NCI-H146 treated with DMSO at 0.1 percent for 48 hours (cell line): ENCODE results near the gene LEFTY2.
A peak's percentile ranks its signal among the peaks of the same experiment; 100 is the strongest.
"Not testable (repeated sequence)": the region's sequence is repeated elsewhere in the genome, so short reads cannot be mapped to it uniquely, and the experiment has no call there.

Experiments used
- DNase-seq: peaks from one replicate; lab custom pipeline; 2025; ENCODE audit not compliant: unreplicated experiment; lab: John Stamatoyannopoulos, UW

The LEFTY2 gene

DNA sequence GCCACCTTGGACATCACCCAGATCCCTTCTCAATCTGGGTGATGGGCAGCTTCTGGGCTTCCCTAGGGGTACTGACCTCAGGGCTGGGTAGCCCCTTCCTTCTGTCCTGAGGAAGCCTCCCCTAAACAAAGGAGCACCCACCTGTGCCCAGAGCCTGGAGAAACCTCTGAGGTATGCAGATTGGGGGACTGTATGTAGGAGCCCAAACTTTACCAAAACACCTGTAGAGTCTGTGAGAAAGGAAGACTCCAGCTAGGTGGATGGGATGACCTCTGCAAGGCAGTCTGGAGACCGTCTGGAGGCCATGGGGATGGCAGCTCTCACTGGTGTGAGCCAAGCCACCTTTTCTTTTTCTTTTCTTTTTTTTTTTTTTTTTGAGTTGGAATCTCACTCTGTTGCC, 13.7 kb upstream of the LEFTY2 start:
- DNase-seq = no peak

DNA sequence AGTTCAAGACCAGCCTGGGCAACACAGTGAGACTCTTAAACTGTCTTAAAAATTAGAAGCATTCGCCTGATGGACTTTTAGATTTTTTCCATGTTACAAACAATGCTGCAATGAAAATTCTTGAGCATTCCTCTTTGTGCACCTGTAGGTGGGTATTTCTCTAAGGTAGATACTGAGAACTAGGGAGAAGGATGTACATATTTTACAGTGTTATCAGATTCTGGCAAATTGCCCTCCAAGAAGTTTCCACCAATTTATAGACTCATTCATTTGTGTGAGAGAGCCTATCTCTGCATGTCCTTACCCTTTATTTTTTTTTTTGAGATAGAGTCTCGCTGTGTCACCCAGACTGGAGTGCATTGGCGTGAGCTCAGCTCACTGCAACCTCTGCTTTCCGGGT, 12.3 kb upstream of the LEFTY2 start:
- DNase-seq = no peak

DNA sequence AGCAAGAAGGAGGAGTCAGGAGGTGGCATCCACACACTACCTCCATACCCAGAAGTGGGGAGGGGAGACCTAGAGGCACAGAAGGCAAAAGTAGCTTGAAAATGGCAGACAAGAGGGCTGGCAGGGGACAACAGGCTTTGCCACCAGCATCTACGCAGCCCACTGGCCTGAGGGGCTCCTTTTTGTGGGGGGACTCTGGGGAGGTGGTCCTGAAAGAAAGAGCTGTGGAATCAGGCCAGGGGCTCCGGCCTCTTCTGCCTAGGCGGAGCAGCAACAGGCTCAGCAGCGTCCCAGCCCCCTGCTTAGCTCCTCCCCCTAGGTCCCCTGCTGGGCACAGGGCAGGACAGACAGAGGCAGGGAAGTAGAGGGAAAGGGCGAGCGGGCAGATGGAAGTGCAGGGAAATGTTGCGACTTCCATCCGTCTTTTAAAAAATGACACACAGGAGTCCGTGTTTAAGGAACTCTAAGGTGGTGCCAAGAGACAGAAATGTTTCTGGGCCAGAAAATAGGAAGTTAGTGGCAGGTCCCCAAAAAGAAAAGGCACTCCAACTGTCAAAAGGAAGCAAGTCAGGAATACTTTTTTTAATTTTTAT, 10.0 kb upstream of the LEFTY2 start:
- no peak for DNase-seq

DNA sequence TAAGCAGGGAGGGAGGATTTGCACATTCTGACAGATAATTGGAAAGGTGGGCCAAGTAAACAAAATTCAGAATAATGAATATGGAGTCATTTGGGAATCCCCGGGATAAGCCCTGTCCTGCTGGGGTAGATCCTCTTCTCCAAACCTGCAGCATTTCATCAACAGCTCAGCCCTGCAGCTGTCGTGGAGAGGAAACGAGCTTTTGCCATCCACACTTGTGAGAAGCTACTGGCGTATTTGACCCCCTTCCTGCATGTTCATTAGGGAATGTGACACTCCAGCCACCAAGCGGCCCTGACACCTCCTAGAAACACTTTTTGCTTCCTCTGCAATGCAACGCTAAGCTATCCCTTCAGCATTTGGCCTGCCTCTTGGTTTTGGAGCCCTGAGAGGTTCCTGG, 8.0 kb upstream of the LEFTY2 start:
- no peak for DNase-seq

DNA sequence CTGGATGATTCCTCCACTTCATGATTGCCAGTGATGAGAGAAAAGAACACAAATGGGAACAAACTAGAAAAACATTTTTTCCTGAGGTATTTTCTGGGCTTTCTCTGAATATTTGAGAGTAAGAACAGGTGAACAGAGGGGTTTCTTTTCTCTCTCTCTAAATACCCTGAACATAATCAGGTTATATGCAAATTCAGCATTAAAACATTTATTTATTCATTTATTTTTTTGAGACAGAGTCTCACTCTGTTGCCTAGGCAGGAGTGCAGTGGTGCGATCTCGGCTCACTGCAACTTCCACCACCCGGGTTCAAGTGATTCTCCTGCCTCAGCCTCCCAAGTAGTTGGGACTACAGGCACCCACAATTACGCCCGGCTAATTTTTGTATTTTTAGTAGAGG, 5.8 kb upstream of the LEFTY2 start:
- DNase-seq = no peak

DNA sequence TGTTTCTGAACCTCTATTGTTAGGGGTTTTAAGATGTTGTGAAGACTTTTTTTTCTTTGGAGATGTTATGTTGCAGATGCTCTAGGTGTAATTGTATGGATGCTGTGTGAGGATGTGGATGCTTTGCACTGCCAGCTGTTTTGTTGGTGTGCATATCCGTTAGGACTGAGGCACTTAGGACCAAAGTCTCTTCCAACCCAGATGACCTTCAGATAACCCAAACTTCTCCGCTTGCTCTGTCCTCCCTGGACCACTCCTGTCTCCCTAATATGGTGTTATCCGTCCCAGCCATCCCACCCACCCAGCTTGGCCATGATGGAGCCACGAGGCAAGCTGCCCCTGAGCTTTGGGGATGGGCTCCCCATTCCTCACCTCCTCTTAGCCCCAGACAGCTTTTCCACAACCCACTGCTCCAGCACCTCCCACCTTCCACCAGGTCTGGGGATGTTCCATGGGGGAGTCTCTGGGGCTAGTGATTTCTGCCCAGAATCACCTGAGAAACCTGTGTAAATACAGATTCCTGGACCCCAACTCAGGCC, 5.1 kb upstream of the LEFTY2 start:
- DNase-seq = no peak

DNA sequence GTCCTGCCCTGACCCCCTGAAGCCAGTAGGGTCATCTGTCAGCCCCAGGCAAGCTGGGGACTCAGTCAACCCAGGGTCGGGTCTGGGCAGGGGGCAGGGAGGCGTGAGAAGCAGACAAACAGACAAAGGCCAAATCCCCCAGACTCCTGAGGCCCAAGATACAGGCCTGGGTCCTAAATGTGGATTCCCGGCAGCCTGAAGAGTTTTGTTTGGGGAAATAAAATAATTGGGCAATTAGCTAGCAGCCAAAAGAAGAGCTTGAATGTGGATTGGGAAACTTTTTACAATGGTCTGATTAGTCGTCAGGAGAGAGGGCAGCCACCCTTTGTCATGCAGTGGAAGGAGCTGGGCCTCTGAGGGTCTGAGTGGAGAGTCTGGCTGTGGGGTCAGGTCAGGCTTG, 4.5 kb upstream of the LEFTY2 start:
- no peak for DNase-seq

DNA sequence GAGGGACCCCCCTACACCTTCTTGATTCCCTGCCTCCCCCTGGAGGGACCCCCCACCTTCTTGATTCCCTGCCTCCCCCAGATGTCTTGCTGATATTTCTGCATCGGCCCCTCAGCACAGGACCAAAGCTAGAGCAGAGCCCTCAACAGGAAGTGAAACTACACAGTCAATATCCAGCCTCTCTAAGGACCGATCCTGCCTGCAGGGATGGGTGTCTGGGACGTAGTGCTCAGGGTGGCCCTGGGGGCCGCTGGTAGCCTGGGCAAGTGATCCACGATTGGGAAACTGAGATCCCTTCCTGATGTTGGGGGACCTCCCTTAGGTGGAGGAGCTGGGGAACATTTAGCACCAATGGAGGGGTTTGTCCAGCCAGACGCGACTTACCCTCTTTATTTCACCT, 3.9 kb upstream of the LEFTY2 start:
- DNase-seq = no peak

DNA sequence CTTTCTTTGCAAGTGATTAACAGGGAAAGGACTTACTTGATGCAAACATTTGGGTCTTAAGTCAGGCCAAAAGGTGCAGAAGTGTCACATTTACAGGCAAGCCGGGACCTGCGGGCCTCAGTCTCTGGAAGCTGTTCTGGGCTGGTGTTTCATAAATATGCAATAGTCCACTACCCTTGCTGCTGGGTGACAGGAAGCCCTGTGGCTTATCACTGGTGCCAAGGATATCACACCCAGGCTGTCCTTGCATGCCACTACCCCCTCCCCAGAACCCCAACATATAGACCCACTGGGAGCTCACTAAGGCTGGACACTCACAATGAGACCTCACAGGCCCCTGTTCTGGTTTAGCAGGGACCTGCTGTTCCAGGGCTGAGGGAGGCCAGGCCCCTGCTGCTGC, 3.4 kb upstream of the LEFTY2 start:
- DNase-seq = no peak

DNA sequence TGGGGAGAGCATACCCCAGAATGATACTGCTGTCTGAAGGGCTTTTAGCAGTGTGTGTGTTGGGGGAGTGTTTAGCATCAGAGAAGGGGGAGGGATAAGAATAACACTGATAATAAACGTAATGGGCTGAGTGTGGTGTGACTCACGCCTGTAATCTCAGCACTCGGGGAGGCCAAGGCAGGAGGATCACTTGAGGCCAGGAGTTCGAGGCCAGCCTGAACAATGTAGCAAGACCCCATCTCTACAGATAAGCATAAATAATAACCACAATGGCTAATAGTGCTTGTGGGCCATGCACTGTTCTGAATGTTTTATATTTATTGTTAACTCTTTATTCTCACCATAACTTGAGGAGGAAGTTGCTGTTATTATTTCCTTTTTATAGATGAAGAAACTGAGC, 2.6 kb upstream of the LEFTY2 start:
- no peak for DNase-seq

DNA sequence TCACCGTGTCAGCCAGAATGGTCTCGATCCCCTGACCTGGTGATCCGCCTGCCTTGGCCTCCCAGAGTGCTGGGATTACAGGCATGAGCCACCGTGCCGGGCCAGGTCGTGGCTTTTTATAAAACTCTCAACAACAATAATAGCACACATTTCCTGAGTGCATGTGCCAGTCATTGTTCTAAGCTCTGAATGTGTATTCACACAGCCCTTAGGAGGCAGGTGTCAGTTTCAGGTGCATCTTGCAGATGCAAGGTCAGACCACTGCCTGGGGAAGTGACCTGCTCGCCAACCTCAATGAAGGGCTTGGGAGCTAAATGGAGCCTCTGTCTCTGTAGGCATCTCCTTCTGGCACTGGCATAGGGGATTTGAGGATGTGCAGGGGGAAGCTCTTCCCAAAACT, 1.6 kb upstream of the LEFTY2 start:
- peak; percentile 31 for DNase-seq

DNA sequence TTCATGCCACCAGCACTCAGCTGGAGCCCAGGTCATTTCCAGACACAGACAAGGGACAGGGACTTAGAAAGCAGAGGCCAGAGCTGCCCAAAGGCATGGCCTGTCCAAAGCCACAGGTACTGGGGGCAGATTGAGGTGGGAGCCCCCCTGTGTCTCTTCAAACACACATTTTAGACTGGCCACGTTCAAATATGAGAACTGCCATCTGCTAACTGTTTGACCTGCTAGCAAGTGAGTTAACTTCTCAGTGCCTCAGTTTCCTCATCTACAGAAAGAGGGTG, 862 bp upstream of the LEFTY2 start:
- DNase-seq = no peak

DNA sequence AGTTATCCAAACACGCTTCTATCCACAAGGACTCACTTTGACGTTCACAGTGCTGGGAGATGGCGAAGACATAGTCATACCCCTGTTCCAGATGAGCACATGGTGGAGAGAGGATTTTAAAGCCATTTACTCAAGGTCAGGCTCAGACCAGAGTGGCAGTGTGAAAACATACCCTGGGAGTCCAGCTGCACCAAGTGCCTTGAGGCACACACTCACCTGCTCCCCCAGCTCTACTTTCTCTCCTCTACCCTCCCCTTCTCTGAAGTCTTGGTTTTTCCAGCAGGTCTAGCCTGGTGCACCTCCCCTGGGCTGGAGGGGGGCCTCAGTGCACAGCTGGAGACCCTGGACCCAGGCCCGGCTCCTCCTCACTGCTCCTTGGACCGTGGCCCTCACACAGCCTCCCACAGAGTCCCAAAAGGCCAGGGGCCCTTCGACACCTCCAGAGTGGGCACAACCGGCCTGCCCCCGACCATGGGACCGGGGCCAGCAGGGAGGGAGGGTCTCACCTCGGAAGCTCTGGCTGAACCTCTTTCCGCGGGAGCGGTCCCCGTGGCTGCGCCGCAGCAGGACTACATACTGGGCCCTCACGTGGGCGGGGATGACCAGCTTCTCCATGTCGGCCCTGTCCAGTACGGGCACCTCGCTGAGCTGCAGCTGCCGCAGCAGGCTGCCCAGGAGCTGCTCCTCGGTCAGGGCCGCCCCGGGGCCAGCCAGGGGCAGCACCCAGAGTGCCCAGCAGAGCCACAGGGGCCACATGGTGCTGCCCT, 452 bp downstream of the LEFTY2 start:
- DNase-seq = no peak

DNA sequence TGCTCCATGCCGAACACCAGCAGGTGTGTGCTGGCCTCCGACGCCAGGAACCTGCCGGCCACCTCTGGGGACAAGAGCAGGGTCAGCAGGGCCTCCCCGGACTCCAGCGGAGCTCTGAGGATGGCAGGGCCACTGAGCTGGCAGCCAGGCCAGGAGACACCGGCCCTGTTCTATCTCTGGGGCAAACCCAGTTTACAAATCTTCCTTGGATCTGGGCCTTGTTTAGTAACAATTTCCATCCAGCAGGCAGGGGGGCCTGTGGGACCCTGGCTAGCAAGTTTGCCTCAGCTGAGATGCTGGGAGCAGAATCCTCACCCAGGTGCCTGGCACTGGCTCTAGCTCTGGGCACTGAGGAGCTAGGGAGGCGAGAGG, 1.1 kb downstream of the LEFTY2 start:
- not testable (repeated sequence) for DNase-seq

DNA sequence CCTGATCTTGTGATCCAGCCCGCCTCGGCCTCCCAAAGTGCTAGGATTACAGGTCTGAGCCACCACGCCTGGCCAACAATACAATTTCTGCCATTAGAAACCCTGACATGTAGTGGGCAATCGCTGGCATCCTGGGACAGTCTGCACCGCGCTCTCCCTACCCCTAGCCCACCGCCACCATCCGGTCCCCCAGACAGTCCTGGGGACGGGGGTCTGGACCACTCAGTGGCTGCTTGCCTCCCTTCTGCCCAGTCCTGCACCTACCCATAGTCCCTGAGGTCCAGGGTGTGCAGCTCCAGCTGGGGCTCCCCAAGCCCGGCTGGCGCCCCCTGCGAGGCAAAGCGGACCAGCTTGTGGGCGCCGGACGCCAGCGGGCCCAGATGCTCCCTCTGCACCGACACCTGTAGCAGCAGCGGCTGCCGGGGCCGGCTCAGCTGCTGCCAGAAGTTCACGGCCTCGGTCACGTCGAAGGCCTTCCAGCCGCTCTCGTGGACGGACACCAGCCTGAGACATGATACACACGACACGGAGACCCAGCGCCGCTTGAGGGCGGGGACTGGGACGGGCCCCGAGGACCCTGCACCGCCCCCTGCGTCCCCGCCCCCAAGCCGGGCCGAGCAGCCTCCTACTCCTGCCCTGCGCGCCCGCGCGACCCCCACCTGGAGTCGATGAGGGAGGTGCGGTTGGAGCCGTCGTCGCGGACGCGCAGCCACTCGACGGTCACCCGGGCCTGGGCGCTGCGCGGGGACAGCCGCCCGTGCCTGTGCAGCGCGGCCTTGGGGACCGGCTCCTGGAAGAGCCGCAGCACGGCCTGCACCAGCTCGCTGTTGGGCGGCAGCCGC, 1.7 kb downstream of the LEFTY2 start:
- not testable (repeated sequence) for DNase-seq

DNA sequence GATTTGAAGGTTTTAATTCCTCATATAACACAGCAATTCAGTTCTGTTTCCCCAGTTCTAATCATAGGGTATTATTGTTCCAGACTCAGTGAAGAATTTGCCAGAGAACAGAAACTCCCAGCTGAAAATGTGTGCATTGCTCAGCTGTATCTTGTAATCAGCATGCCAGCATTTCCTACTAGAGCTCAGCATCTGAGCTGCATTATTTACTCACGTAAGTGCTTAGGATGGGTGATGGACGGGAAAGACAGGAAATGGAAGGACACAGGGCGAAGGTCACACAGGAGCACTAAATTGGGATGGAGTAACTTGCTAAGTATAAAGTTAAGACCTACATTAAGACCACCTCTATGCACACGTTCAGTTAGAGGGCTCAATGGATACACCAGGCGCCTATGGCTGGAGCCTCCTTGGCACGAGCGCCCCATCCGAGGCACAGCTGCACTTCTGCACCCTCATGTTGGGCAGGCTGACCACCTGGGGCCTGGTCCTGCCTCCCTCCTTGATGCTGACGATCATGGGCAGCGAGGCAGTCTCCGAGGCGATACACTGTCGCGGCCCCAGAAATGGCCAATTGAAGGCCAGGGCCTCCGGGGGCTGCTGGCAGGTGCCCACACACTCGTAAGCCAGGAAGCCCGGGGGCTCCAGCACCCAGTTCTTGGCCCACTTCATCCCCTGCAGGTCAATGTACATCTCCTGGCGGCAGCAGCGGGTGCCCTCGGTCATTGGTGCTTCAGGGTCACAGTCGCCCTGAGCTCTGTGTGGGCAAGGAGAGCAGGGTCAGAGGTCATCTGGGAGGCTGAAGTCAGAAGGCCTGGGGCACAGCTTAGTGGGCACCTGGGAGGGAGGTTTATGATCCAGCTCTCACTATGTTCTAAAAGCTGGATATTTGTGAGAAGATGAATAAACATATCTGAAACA, 3.7 kb downstream of the LEFTY2 start:
- no peak for DNase-seq

DNA sequence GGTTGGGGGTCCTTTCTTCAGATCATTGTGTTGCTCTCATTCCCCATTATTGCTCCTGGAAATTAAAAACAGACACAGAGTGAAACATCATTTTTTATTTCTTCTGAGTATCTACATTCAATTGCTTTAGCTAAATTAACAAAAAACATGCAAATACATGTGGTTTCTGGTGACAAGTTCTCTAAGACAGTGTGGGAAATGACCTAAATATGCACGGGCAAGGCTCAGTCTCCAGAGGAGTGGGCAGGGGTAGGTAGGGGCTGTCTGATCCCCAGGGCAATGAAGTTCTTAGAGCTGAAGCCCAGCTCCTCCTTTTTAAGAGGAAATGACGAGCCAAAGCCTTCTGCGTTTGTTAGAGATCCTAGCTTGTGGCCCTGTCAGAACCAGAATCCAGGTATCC, 4.5 kb downstream of the LEFTY2 start:
- DNase-seq = no peak

DNA sequence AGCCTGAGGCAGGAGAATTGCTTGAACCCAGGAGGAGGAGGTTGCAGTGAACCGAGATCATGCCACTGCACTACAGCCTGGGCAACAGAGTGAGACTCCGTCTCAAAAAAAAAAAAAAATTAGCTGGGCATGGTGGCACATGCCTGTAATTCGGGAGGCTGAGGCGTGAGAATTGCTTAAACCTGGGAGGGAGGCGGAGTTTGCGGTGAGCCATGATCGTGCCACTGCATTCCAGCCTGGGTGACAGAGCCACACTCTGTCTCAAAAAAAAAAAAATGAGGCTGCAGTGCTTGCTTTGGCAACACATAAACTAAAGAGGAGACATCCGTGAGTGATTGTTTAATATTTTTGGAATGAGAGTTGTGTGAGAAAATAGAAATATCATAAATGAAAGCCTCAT, 4.9 kb downstream of the LEFTY2 start:
- DNase-seq = not testable (repeated sequence)

DNA sequence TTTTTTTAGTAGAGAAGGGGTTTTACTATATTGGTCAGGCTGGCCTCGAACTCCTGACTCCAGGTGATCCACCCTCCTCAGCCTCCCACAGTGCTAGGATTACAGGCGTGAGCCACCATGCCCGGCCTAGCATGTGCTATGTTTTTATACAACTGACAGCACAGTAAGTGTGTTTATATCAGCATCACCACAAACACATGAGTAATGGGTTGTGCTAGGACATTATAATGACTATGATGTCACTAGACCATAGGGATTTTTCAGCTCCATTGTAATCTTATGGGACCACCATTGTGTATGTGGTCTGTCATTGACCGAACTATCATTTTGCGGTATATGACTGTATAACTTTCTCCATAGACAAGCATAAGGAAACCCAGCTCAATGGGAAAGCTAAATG, 6.3 kb downstream of the LEFTY2 start:
- DNase-seq = no peak

DNA sequence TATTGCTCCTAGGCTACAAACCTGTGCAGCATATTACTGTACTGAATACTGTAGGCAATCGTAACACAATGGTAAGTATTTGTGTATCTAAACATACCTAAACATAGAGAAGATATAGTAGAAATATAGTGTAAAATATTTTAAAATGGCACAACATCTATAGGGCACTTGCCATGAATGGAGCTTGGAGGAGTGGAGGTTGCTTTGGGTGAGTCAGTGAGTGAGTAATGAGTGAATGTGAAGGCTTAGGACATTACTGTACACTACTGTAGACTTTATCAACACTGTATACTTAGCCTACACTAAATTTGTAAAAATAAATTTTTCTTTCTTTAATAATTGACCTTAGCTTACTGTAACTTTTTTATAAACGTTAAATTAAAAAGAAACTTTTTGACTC, 7.9 kb downstream of the LEFTY2 start:
- DNase-seq = no peak
